ENCODE results near the gene FAM3A.

Gene FAM3A

DNA sequence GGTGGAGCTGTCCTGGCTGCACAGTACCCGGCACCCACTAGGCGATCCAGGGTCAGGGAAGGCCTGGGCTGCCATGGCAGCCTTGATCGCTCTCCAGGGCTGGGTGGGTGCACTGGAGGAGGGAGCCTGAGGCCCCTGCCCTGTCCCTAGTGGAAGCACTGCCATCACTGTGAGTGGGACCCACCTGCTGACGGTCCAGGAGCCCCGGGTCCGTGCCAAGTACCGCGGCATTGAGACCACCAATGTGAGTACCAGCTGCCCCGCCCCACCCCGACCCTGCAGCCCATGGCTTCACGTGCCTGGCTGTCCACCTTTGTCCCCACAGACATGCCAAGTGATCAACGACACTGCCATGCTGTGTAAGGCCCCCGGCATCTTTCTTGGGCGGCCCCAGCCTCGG lies 49.1 kb downstream of the FAM3A start:
- H3K36me3 ChIP-seq (ENCODE audit: insufficient read depth, low read length): peaks cover 5% of the 10 kb centered on the region; the same call in 1 of the 2 replicates
- H3K27me3 ChIP-seq (ENCODE audit: insufficient read depth, low read length): no peaks in the 10 kb centered on the region
- no peak overlapping the region for H3K4me2 ChIP-seq (ENCODE audit: low read length)
- H3K4me1 ChIP-seq (ENCODE audit: insufficient read depth, low read length, severe bottlenecking): no peaks in the 10 kb centered on the region
- no peaks in the 10 kb centered on the region for H3F3A ChIP-seq (ENCODE audit: insufficient read depth, low read length)
- H3K27ac ChIP-seq (ENCODE audit: low read depth, low read length, poor library complexity, severe bottlenecking): no peak overlapping the region
- no peak overlapping the region for H2AFZ ChIP-seq (ENCODE audit: low read length)
- no peak overlapping the region for H3K4me3 ChIP-seq (ENCODE audit: low read depth, low read length, poor library complexity, severe bottlenecking)
- no peaks in the 10 kb centered on the region for H4K20me1 ChIP-seq (ENCODE audit: insufficient read depth, low read length)
- no peaks in the 10 kb centered on the region for H3K9me2 ChIP-seq (ENCODE audit: low read depth, low read length)
- no peaks in the 10 kb centered on the region for H3K9me3 ChIP-seq (ENCODE audit: low read length)
- TF ChIP-seq, protein P1, sequence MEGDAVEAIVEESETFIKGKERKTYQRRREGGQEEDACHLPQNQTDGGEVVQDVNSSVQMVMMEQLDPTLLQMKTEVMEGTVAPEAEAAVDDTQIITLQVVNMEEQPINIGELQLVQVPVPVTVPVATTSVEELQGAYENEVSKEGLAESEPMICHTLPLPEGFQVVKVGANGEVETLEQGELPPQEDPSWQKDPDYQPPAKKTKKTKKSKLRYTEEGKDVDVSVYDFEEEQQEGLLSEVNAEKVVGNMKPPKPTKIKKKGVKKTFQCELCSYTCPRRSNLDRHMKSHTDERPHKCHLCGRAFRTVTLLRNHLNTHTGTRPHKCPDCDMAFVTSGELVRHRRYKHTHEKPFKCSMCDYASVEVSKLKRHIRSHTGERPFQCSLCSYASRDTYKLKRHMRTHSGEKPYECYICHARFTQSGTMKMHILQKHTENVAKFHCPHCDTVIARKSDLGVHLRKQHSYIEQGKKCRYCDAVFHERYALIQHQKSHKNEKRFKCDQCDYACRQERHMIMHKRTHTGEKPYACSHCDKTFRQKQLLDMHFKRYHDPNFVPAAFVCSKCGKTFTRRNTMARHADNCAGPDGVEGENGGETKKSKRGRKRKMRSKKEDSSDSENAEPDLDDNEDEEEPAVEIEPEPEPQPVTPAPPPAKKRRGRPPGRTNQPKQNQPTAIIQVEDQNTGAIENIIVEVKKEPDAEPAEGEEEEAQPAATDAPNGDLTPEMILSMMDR (IDR thresholded peaks at IDR 0.05; ENCODE audit: low read length): no peak
- TF ChIP-seq EZH2 (IDR thresholded peaks at IDR 0.05; ENCODE audit: borderline replicate concordance, low read length): no peak
- H3K79me2 ChIP-seq (ENCODE audit: insufficient read depth, low read length): no peaks in the 10 kb centered on the region
- no peak overlapping the region for H3K9ac ChIP-seq (ENCODE audit: low read length)

DNA sequence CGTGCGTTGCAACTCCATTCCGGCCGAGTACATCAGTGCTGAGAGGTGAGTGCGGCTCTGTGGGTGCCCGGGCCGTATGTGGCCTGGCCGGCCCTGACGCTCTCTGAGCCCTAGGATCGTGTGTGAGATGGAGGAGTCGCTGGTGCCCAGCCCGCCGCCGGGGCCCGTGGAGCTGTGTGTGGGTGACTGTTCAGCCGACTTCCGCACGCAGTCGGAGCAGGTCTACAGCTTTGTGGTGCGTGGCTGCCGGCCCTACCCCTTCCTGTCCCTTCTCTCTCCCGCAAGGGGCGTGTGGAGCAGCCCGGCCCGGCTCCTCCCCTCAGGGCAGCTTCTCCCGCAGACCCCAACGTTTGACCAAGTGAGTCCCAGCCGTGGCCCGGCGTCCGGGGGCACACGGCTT lies 50.0 kb downstream of the FAM3A start:
- no peaks in the 10 kb centered on the region for H3K9me3 ChIP-seq (ENCODE audit: low read length)
- H3K4me1 ChIP-seq (ENCODE audit: insufficient read depth, low read length, severe bottlenecking): no peaks in the 10 kb centered on the region
- no peak overlapping the region for H3K27ac ChIP-seq (ENCODE audit: low read depth, low read length, poor library complexity, severe bottlenecking)
- H3K4me2 ChIP-seq (ENCODE audit: low read length): no peak overlapping the region
- H3F3A ChIP-seq (ENCODE audit: insufficient read depth, low read length): no peaks in the 10 kb centered on the region
- TF ChIP-seq, protein P1 (IDR thresholded peaks at IDR 0.05; ENCODE audit: low read length): no peak
- TF ChIP-seq EZH2 (IDR thresholded peaks at IDR 0.05; ENCODE audit: borderline replicate concordance, low read length): no peak
- no peaks in the 10 kb centered on the region; the same call in 1 of the 2 replicates for H3K36me3 ChIP-seq (ENCODE audit: insufficient read depth, low read length)
- no peak overlapping the region for H3K4me3 ChIP-seq (ENCODE audit: low read depth, low read length, poor library complexity, severe bottlenecking)
- H2AFZ ChIP-seq (ENCODE audit: low read length): no peak overlapping the region
- H3K27me3 ChIP-seq (ENCODE audit: insufficient read depth, low read length): no peaks in the 10 kb centered on the region
- H3K79me2 ChIP-seq (ENCODE audit: insufficient read depth, low read length): no peaks in the 10 kb centered on the region
- H4K20me1 ChIP-seq (ENCODE audit: insufficient read depth, low read length): no peaks in the 10 kb centered on the region
- no peaks in the 10 kb centered on the region for H3K9me2 ChIP-seq (ENCODE audit: low read depth, low read length)
- no peak overlapping the region for H3K9ac ChIP-seq (ENCODE audit: low read length)

DNA sequence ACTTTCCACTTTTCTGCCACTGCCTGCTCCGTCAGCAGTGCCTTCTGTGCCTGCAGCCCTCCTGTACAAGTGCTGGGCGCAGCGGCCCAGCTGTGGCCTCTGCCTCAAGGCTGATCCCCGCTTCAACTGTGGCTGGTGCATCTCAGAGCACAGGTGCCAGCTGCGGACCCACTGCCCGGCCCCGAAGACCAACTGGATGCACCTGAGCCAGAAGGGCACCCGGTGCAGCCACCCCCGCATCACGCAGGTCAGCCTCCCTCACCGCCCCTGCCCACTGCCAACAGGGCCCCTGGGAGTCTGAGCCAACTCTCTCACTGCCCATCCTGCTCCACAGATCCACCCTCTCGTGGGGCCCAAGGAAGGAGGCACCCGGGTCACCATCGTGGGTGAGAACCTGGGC lies 50.4 kb downstream of the FAM3A start:
- H3K79me2 ChIP-seq (ENCODE audit: insufficient read depth, low read length): no peaks in the 10 kb centered on the region
- no peak overlapping the region for H3K4me2 ChIP-seq (ENCODE audit: low read length)
- H3F3A ChIP-seq (ENCODE audit: insufficient read depth, low read length): no peaks in the 10 kb centered on the region
- H3K27me3 ChIP-seq (ENCODE audit: insufficient read depth, low read length): no peaks in the 10 kb centered on the region
- no peak overlapping the region for H3K9ac ChIP-seq (ENCODE audit: low read length)
- no peaks in the 10 kb centered on the region for H3K9me2 ChIP-seq (ENCODE audit: low read depth, low read length)
- no peak overlapping the region for H2AFZ ChIP-seq (ENCODE audit: low read length)
- H3K4me1 ChIP-seq (ENCODE audit: insufficient read depth, low read length, severe bottlenecking): no peaks in the 10 kb centered on the region
- TF ChIP-seq EZH2 (IDR thresholded peaks at IDR 0.05; ENCODE audit: borderline replicate concordance, low read length): no peak
- TF ChIP-seq, protein P1 (IDR thresholded peaks at IDR 0.05; ENCODE audit: low read length): no peak
- no peaks in the 10 kb centered on the region for H4K20me1 ChIP-seq (ENCODE audit: insufficient read depth, low read length)
- no peaks in the 10 kb centered on the region for H3K9me3 ChIP-seq (ENCODE audit: low read length)
- no peak overlapping the region for H3K27ac ChIP-seq (ENCODE audit: low read depth, low read length, poor library complexity, severe bottlenecking)
- no peaks in the 10 kb centered on the region; the same call in 1 of the 2 replicates for H3K36me3 ChIP-seq (ENCODE audit: insufficient read depth, low read length)
- no peak overlapping the region for H3K4me3 ChIP-seq (ENCODE audit: low read depth, low read length, poor library complexity, severe bottlenecking)

Measured in OCI-LY1 (cell line).